CD4-positive, CD25-positive, alpha-beta regulatory T cell (primary cell): Measurements from ENCODE around the gene ANO3. TPM values are rescaled to one million over a fixed set of nuclear protein-coding genes. Genes with fewer than 3 reads are reported as not detected.

Experiments used
- ATAC-seq, 2 donors: fragments of 150-1000 bp; cut with Tn5 transposase; one replicate each; pipeline ENCODE4 v1.10.0; 2021; ENCODE audit warnings: low read depth in 2 of 2, moderate number of reproducible peaks in 2 of 2, moderate library complexity in 1 of 2
- DNase-seq, 3 donors: peaks; one replicate each; pipeline versions ENCODE4 v3.0.0 to v3.0.0-alpha.2; 2012 to 2022; ENCODE audit warnings: mixed read lengths in 1 of 3
- H3K27ac ChIP-seq: one replicate; pipeline ENCODE4 v1.7.0; 2013; ENCODE audit warnings: mild to moderate bottlenecking, low read length; ENCODE audit not compliant: insufficient read depth, poor library complexity, severe bottlenecking
- H3K27me3 ChIP-seq: one replicate; pipeline ENCODE4 v1.7.0; 2013; ENCODE audit warnings: low read length; ENCODE audit not compliant: control insufficient read depth, insufficient read depth
- H3K36me3 ChIP-seq: one replicate; pipeline ENCODE4 v1.7.0; 2013; ENCODE audit warnings: mild to moderate bottlenecking, low read length, moderate library complexity; ENCODE audit not compliant: control insufficient read depth, insufficient read depth
- H3K4me1 ChIP-seq: 2 replicates; pipeline ENCODE4 v1.7.0; 2013; ENCODE audit warnings: mild to moderate bottlenecking, low read length; ENCODE audit not compliant: insufficient read depth, control insufficient read depth, poor library complexity, severe bottlenecking
- H3K4me3 ChIP-seq: one replicate; pipeline ENCODE4 v1.7.0; 2013; ENCODE audit warnings: low read depth, mild to moderate bottlenecking, low read length, moderate library complexity
- H3K9me3 ChIP-seq, 2 experiments: 1 replicate in 1 of 2; 2 replicates in 1 of 2; pipeline ENCODE4 v1.7.0; 2013; ENCODE audit warnings: low read length in 2 of 2, mild to moderate bottlenecking in 1 of 2, moderate library complexity in 1 of 2; ENCODE audit not compliant: control insufficient read depth in 2 of 2
- H3K27ac Mint-ChIP-seq, 3 donors: one replicate each; pipeline ENCODE4 v1.8.0; 2020 to 2022; ENCODE audit warnings: mild to moderate bottlenecking in 3 of 3, mixed read lengths in 3 of 3, moderate library complexity in 2 of 3
- H3K27me3 Mint-ChIP-seq: one replicate; pipeline ENCODE4 v1.8.0; 2022; ENCODE audit warnings: mild to moderate bottlenecking, mixed read lengths
- H3K36me3 Mint-ChIP-seq: one replicate; pipeline ENCODE4 v1.8.0; 2020; ENCODE audit warnings: mixed read lengths
- H3K4me1 Mint-ChIP-seq, 4 donors: one replicate each; pipeline ENCODE4 v1.8.0; 2020 to 2022; ENCODE audit warnings: mixed read lengths in 4 of 4, mild to moderate bottlenecking in 1 of 4
- H3K4me3 Mint-ChIP-seq, 4 donors: one replicate each; pipeline ENCODE4 v1.8.0; 2020 to 2022; ENCODE audit warnings: mild to moderate bottlenecking in 4 of 4, mixed read lengths in 4 of 4, moderate library complexity in 3 of 4
- H3K9me3 Mint-ChIP-seq, 7 donors: one replicate each; pipeline ENCODE4 v1.8.0; 2020 to 2022; ENCODE audit warnings: mixed read lengths in 7 of 7, mild to moderate bottlenecking in 3 of 7, moderate library complexity in 2 of 7
- polyA plus RNA-seq, 4 donors: library from polyadenylated mRNA; unstranded; fragments of 300-500 nt; fragmentation: Illumina TruSeq; gene quantifications; one replicate each; pipeline ENCODE4 v1.2.3, GENCODE V29; 2021
- total RNA-seq: library from RNA; stranded (reverse); gene quantifications from one replicate; pipeline ENCODE4 v1.2.3, GENCODE V29; 2022

The ANO3 gene
- total and polyA plus RNA-seq, 5 donors from 2014 or later = not detected

DNA sequence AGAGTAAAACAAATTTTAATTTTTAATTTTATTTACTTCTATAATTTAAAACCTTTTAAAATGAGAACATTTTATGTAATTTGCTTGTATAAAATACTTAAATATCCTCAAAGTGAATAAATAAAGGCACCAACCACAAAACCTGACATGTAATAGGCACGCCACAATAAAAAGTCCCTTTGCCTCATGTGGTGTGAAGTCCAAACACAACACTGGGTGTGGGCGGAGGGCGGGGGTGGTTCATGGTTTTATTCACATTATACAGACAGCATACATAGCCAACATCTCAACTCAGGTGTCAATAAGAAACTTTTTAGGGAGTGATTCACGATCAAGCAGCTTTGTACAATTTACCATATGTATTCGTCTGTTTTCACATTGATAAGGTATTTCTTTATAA, 107.9 kb downstream of the ANO3 start:
- H3K4me1 Mint-ChIP-seq = no peaks in the 10 kb centered on the region
- no peak for ATAC-seq

DNA sequence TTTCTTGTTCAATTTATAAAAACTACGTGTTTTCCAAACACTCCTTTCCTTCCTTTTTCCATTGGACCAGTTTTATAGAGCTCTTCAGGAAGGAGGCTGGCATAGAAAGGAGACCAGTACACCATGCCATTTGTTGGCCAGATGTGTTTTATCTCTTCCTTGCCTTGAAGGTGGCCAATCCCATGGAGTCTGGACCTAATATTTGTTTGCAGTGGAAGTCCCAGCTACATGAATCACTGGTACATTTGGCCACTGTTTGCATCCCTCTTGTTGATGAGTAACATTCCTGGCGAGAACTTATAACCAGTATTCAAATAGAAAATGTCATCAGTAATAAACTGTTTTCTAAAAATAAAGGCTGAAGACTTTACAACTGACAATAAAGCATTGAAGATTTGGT, 110.2 kb downstream of the ANO3 start:
- Mint-ChIP-seq H3K9me3 (peaks cover 0 to 15% (median 4%) of the 10 kb centered on the region in 7 donors), H3K36me3 (no peaks in the 10 kb centered on the region), H3K4me3 (no peak overlapping the region), H3K27me3 (no peaks in the 10 kb centered on the region), H3K27ac (no peak overlapping the region), H3K4me1 (no peaks in the 10 kb centered on the region)
- no peaks in the 10 kb centered on the region for H3K27me3 ChIP-seq
- ATAC-seq (no peak), DNase-seq (no peak)
- H3K9me3 ChIP-seq = peaks cover 3 to 5% of the 10 kb centered on the region in 2 experiments
- no peak overlapping the region for H3K4me3 ChIP-seq
- H3K27ac ChIP-seq = no peak overlapping the region
- H3K36me3 ChIP-seq = no peaks in the 10 kb centered on the region
- H3K4me1 ChIP-seq = no peaks in the 10 kb centered on the region

More for the DNA sequence above, 107.9 kb downstream of the ANO3 start:
- Mint-ChIP-seq H3K4me3 (no peak overlapping the region), H3K27me3 (no peaks in the 10 kb centered on the region), H3K36me3 (no peaks in the 10 kb centered on the region), H3K9me3 (peaks cover 0 to 24% (median 4%) of the 10 kb centered on the region in 7 donors), H3K27ac (no peak overlapping the region)
- no peak for DNase-seq
- Histone ChIP-seq H3K27me3 (no peaks in the 10 kb centered on the region), H3K36me3 (no peaks in the 10 kb centered on the region), H3K4me3 (no peak overlapping the region), H3K27ac (no peak overlapping the region), H3K9me3 (peaks cover 0 to 12% of the 10 kb centered on the region in 2 experiments), H3K4me1 (no peaks in the 10 kb centered on the region)

DNA sequence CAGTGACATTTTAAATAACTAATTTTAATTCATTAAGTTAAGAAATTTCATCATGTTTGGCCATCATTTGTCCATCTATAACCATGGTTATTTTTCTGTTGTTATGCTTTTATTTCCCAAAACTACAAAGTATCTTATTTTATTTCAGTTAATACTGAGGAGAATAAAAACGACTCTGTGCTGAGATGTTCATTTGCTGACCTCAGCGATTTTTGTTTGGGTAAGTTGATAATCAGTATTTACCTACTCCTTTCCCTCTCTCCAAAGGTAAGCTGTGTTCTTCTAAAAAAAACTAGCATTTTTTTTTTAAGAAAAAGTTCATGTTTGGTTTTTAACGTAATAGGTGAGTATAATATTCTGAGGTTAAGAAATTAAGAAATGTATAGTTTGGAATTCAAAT, 111.7 kb downstream of the ANO3 start:
- Histone ChIP-seq H3K4me1 (no peaks in the 10 kb centered on the region), H3K27me3 (no peaks in the 10 kb centered on the region), H3K36me3 (no peaks in the 10 kb centered on the region), H3K27ac (no peak overlapping the region), H3K9me3 (peaks cover 0 to 3% of the 10 kb centered on the region in 2 experiments), H3K4me3 (no peak overlapping the region)
- H3K4me1 Mint-ChIP-seq = peaks cover 0 to under 1% (median 0%) of the 10 kb centered on the region in 4 donors
- H3K36me3 Mint-ChIP-seq = no peaks in the 10 kb centered on the region
- no peak overlapping the region for H3K27ac Mint-ChIP-seq
- no peaks in the 10 kb centered on the region for H3K27me3 Mint-ChIP-seq
- ATAC-seq (no peak), DNase-seq (no peak)
- peaks cover 0 to 20% (median 5%) of the 10 kb centered on the region in 7 donors for H3K9me3 Mint-ChIP-seq
- no peak overlapping the region for H3K4me3 Mint-ChIP-seq

DNA sequence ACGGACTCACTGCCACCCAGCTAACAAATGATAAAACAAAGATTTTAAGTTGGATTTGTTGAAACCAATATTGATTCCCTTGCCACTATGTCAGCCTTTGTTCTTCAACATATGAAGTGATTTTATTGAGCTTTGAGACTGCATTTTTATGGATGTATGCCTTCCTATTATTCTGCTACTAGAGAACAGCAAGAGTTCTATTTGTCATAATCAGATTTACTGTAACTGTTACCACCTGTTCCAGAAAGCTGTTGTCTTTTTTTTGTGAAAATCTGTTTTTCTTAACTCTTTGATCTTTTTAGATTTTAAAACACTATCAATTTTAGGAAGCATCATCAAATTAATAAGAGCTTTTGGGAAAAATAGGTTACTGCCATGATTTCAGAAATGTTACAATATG, 125.7 kb downstream of the ANO3 start:
- no peak overlapping the region for H3K27ac Mint-ChIP-seq
- peaks cover 2 to 10% (median 3%) of the 10 kb centered on the region in 7 donors for H3K9me3 Mint-ChIP-seq
- DNase-seq (no peak), ATAC-seq (no peak)
- no peaks in the 10 kb centered on the region for H3K27me3 ChIP-seq
- no peak overlapping the region for H3K4me3 Mint-ChIP-seq
- H3K27me3 Mint-ChIP-seq = no peaks in the 10 kb centered on the region
- H3K4me1 ChIP-seq = no peaks in the 10 kb centered on the region
- H3K27ac ChIP-seq = no peak overlapping the region
- H3K9me3 ChIP-seq = no peaks in the 10 kb centered on the region
- H3K4me1 Mint-ChIP-seq = no peaks in the 10 kb centered on the region
- H3K36me3 Mint-ChIP-seq = no peaks in the 10 kb centered on the region
- no peaks in the 10 kb centered on the region for H3K36me3 ChIP-seq
- H3K4me3 ChIP-seq = no peak overlapping the region

DNA sequence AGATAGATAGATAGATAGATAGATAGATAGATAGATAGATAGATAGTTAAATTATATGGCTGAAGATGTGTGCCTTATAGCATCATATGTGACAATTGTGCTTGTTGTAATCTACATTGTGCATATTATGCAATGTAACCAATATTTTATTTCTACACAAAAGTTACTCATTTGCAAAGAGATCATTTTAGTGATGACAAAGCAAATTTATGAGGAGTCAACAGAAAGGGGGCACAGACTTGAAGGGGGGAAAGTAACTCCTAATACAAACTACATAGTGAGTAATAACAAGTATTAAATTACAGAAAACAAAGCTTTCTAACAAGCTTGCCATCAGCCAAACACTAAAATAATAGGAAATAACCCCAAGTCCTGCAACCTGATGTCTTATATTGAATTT, 133.3 kb downstream of the ANO3 start:
- no peaks in the 10 kb centered on the region for H3K36me3 ChIP-seq
- H3K27me3 ChIP-seq = no peaks in the 10 kb centered on the region
- Mint-ChIP-seq H3K4me1 (no peaks in the 10 kb centered on the region), H3K4me3 (no peak overlapping the region), H3K9me3 (peaks cover 0 to 9% (median 2%) of the 10 kb centered on the region in 7 donors), H3K27me3 (no peaks in the 10 kb centered on the region), H3K36me3 (no peaks in the 10 kb centered on the region), H3K27ac (no peak overlapping the region)
- no peaks in the 10 kb centered on the region for H3K9me3 ChIP-seq
- H3K27ac ChIP-seq = no peak overlapping the region
- ATAC-seq (no peak), DNase-seq (no peak)
- no peak overlapping the region for H3K4me3 ChIP-seq
- no peaks in the 10 kb centered on the region for H3K4me1 ChIP-seq

DNA sequence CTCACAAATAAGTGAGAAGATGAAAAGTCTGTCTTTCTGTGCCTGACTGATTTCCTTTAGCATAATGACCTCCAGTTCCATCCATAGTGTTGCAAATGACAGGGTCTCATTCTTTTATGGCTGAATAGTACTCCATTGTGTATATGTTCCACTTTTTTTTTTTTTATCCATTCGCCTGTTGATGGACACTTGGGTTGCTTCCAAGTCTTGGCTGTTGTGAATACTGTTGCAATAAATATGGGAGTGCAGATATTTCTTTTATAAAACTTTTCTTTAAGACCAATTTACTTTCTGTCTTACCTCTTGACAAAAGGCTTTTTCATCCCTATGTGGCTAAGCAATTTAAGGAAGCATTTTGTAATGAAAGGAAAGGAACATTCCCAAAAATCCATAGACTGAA, 135.6 kb downstream of the ANO3 start:
- Histone ChIP-seq H3K4me3 (no peak overlapping the region), H3K27me3 (no peaks in the 10 kb centered on the region), H3K36me3 (no peaks in the 10 kb centered on the region), H3K9me3 (no peaks in the 10 kb centered on the region), H3K27ac (no peak overlapping the region), H3K4me1 (no peaks in the 10 kb centered on the region)
- Mint-ChIP-seq H3K27me3 (no peaks in the 10 kb centered on the region), H3K4me1 (no peaks in the 10 kb centered on the region), H3K9me3 (peaks cover 0 to 9% (median 0%) of the 10 kb centered on the region in 7 donors), H3K36me3 (no peaks in the 10 kb centered on the region), H3K4me3 (no peak overlapping the region), H3K27ac (no peak overlapping the region)
- DNase-seq (no peak), ATAC-seq (no peak)

DNA sequence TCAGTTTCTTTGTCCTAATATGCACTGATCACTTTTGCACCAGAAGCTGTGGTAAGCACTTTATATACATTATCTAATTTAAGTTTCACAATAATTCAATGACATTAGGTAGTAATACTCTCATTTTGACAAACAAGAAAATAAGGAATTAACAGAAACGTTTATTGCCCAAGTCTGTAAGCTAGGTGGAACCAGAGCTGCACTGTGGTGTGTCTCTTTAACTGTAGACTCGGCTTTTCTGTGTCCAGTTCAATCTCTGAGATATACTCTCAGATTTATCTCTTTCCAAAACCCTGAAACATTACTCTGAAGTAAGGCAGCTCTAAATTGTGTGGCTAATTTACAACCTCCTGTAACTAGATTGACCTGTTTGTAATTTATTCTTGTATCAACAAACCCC, 139.1 kb downstream of the ANO3 start:
- no peaks in the 10 kb centered on the region for H3K4me1 Mint-ChIP-seq
- Histone ChIP-seq H3K4me1 (no peaks in the 10 kb centered on the region), H3K4me3 (no peak overlapping the region), H3K36me3 (no peaks in the 10 kb centered on the region), H3K9me3 (no peaks in the 10 kb centered on the region), H3K27ac (no peak overlapping the region), H3K27me3 (no peaks in the 10 kb centered on the region)
- ATAC-seq (no peak), DNase-seq (no peak)
- H3K36me3 Mint-ChIP-seq = no peaks in the 10 kb centered on the region
- no peaks in the 10 kb centered on the region for H3K27me3 Mint-ChIP-seq
- no peak overlapping the region for H3K27ac Mint-ChIP-seq
- no peak overlapping the region for H3K4me3 Mint-ChIP-seq
- H3K9me3 Mint-ChIP-seq = peaks cover 0 to 9% (median 1%) of the 10 kb centered on the region in 7 donors

DNA sequence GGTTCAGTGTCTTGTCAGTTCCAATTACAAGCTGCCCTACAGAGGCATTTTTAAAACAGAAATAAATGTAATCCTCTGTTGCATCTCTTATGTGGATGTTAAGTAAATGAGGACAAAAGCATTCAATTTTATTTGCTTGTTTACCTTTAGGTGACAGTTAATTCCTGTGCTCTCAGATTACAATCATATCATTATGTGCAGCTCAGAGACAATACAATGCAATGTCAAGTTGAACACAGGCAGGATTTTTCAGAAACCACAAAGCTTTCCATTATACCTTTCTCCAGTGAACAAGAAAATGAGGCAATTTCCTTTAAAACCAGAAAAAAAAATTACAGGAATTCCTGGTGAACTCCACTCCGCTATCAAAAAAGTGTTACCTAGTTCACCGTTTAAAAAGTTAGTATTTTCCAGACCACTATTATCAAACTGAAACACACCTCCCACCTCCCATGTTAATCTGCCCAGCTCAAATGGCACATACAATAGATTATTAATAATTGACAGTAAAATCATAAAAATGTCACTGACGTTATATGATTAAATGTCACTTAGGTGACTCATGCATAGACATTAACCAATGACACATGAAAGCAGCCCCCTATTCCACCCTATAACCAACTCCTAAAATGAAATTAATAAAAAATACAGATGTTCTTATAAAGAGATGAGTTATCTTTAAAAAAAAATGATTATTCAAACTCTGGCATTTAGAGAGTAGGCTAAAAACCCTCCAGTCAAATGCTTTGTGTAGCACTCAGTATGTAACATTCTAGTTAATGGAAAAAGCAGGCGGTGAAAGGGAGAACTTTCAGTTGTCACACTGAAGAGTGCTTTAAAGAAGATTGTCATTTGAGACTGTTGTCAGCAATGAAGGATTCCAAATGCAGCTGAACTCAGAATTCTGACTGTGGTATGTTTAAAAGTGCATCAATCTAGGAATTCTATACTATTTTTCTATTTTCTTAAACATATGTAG, 141.6 kb downstream of the ANO3 start:
- DNase-seq = no peak
- H3K4me3 Mint-ChIP-seq = no peak overlapping the region

More for the DNA sequence above, 141.6 kb downstream of the ANO3 start:
- no peaks in the 10 kb centered on the region for H3K36me3 Mint-ChIP-seq
- no peak overlapping the region for H3K27ac ChIP-seq
- H3K27ac Mint-ChIP-seq = no peak overlapping the region
- peaks cover 0 to 4% (median 1%) of the 10 kb centered on the region in 7 donors for H3K9me3 Mint-ChIP-seq
- no peaks in the 10 kb centered on the region for H3K36me3 ChIP-seq
- no peak for ATAC-seq
- no peaks in the 10 kb centered on the region for H3K27me3 Mint-ChIP-seq
- no peaks in the 10 kb centered on the region for H3K4me1 Mint-ChIP-seq
- no peak overlapping the region for H3K4me3 ChIP-seq
- H3K9me3 ChIP-seq = no peaks in the 10 kb centered on the region
- no peaks in the 10 kb centered on the region for H3K27me3 ChIP-seq
- no peaks in the 10 kb centered on the region for H3K4me1 ChIP-seq
